Brain microvascular endothelial cell (primary cell): ENCODE data around the gene CT55.
A peak's percentile ranks its signal among the peaks of the same experiment; 100 is the strongest.
"Not testable (repeated sequence)": the region's sequence is repeated elsewhere in the genome, so short reads cannot be mapped to it uniquely, and the experiment has no call there.

Source experiments
- DNase-seq: peaks from one replicate; pipeline ENCODE4 v3.0.0-alpha.2; 2020
- H3K27ac ChIP-seq: fragments of 250-450 bp; sonication (Bioruptor Pico); 2 replicates; pipeline ENCODE4 v1.5.1; 2020; ENCODE audit warnings: mild to moderate bottlenecking, moderate library complexity
- H3K27me3 ChIP-seq: fragments of 250-450 bp; sonication (Bioruptor Pico); replicated peaks from 2 replicates; pipeline ENCODE4 v1.5.1; 2020; ENCODE audit warnings: mild to moderate bottlenecking
- H3K36me3 ChIP-seq: fragments of 250-450 bp; sonication (Bioruptor Pico); replicated peaks from 2 replicates; pipeline ENCODE4 v1.5.1; 2020; ENCODE audit warnings: mild to moderate bottlenecking
- H3K4me3 ChIP-seq: 2 replicates; pipeline ENCODE4 v1.5.1; 2011; ENCODE audit warnings: low read depth, mild to moderate bottlenecking, control low read depth, low read length, moderate library complexity
- CTCF ChIP-seq: IDR thresholded peaks from 2 replicates; pipeline ENCODE4 v1.5.1; 2011; ENCODE audit warnings: low read depth, mild to moderate bottlenecking, moderate library complexity, low read length, control low read depth, inconsistent platforms; ENCODE audit errors: missing control alignments
- in situ Hi-C: cut with HindIII; loops from 2 replicates; pipeline ENCODE4 v1.10.0; 2017; ENCODE audit warnings: low sequenced_read_pairs, low pct_ligation_motif_present

CT55 gene

GRCh38 chrX:135170877-135171519, at the start of gene CT55:
Gene CT55, minus strand, starts transcription at chrX:135171398. Its CDS starts 227 bp downstream, at chrX:135171171.
- no peak for DNase-seq
- Histone ChIP-seq H3K36me3 (no peaks in the 10 kb centered on the region), H3K27ac (no peak within 1 kb of the TSS), H3K4me3 (no peak within 1 kb of the TSS), H3K27me3 (no peaks in the 10 kb centered on the region)
- TF ChIP-seq CTCF, result no peak
- in situ Hi-C loops, result no loop called here

GRCh38 chrX:135213200-135213844, 42.1 kb upstream of the CT55 start:
- no peak for DNase-seq
- in situ Hi-C loops, result no loop called here

GRCh38 chrX:135206427-135206826, 35.2 kb upstream of the CT55 start:
- peak; percentile 35 for DNase-seq
- in situ Hi-C loops, H3K4me3 ChIP-seq, H3K27me3 ChIP-seq, H3K36me3 ChIP-seq, H3K27ac ChIP-seq: not testable (repeated sequence)
- TF ChIP-seq CTCF, result peak; percentile 45

More at GRCh38 chrX:135213200-135213844, 42.1 kb upstream of the CT55 start:
- Histone ChIP-seq H3K27ac (no peak overlapping the region), H3K36me3 (no peaks in the 10 kb centered on the region), H3K27me3 (no peaks in the 10 kb centered on the region), H3K4me3 (no peak overlapping the region)
- TF ChIP-seq CTCF, result no peak

GRCh38 chrX:135200297-135200696, 29.1 kb upstream of the CT55 start:
- H3K27me3 ChIP-seq, result no peaks in the 10 kb centered on the region
- no peak for TF ChIP-seq CTCF
- no peak overlapping the region for H3K27ac ChIP-seq
- H3K4me3 ChIP-seq, result no peak overlapping the region
- in situ Hi-C loops, result no loop called here
- H3K36me3 ChIP-seq, result no peaks in the 10 kb centered on the region
- DNase-seq, result no peak

GRCh38 chrX:135194684-135195083, 23.5 kb upstream of the CT55 start:
- no peaks in the 10 kb centered on the region for H3K27me3 ChIP-seq
- H3K27ac ChIP-seq, result no peak overlapping the region
- H3K36me3 ChIP-seq, result no peaks in the 10 kb centered on the region
- in situ Hi-C loops, result no loop called here
- no peak overlapping the region for H3K4me3 ChIP-seq
- TF ChIP-seq CTCF, result no peak
- DNase-seq, result no peak

GRCh38 chrX:135193740-135194139, 22.5 kb upstream of the CT55 start:
- Histone ChIP-seq H3K27ac (no peak overlapping the region), H3K36me3 (no peaks in the 10 kb centered on the region), H3K27me3 (no peaks in the 10 kb centered on the region), H3K4me3 (no peak overlapping the region)
- in situ Hi-C loops, result no loop called here
- TF ChIP-seq CTCF, result no peak
- DNase-seq, result no peak
